ENCODE results near the gene TMEM54. TPM values are rescaled to one million over a fixed set of nuclear protein-coding genes. Genes with fewer than 3 reads are reported as not detected.

Gene TMEM54
- total RNA-seq, 1 donor from 2014 or later = 0.44 TPM

DNA sequence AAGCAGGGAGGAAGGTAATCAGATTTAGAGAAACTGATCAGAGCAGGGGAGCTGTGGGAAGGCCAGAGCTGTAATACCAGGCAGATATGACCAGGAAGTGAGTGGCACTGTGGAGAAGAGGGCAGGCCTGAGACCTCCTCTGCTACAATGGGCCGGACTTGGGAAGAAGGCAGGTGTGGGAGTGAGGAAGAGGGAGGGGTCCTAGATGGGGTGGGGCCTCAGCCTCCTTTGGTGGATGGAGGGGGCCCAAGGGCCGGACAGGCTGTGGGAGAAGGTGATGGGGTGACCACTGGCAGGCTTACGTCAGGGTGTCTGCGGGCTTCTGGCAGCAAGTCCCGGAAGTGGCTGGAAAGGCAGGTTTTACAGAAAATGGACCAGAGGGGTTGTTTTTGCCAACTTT is 19.9 kb downstream of the TMEM54 start:
- peaks cover 6% of the 10 kb centered on the region for H3K4me1 Mint-ChIP-seq
- H3K9me3 Mint-ChIP-seq = no peaks in the 10 kb centered on the region
- no peaks in the 10 kb centered on the region for H3K36me3 Mint-ChIP-seq (ENCODE audit: low read depth)
- CTCF ChIA-PET = interaction anchor here (1.0 kb wide), 1 partner anchor 16 kb away, joined by 3 read pairs; no protein-coding TSS in a partner anchor
- DNase-seq (no peak), ATAC-seq (ENCODE audit: low read depth) (no peak)
- TF ChIP-seq, protein P1, sequence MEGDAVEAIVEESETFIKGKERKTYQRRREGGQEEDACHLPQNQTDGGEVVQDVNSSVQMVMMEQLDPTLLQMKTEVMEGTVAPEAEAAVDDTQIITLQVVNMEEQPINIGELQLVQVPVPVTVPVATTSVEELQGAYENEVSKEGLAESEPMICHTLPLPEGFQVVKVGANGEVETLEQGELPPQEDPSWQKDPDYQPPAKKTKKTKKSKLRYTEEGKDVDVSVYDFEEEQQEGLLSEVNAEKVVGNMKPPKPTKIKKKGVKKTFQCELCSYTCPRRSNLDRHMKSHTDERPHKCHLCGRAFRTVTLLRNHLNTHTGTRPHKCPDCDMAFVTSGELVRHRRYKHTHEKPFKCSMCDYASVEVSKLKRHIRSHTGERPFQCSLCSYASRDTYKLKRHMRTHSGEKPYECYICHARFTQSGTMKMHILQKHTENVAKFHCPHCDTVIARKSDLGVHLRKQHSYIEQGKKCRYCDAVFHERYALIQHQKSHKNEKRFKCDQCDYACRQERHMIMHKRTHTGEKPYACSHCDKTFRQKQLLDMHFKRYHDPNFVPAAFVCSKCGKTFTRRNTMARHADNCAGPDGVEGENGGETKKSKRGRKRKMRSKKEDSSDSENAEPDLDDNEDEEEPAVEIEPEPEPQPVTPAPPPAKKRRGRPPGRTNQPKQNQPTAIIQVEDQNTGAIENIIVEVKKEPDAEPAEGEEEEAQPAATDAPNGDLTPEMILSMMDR (IDR thresholded peaks at IDR 0.05) = no peak
- H3K4me3 Mint-ChIP-seq = no peak overlapping the region
- intact Hi-C loops (cut with micrococcal nuclease) = no loop called here
- no peak overlapping the region for H3K27ac Mint-ChIP-seq
- POLR2A ChIA-PET = no interaction called here
- peaks cover 34% of the 10 kb centered on the region for H3K27me3 Mint-ChIP-seq

DNA sequence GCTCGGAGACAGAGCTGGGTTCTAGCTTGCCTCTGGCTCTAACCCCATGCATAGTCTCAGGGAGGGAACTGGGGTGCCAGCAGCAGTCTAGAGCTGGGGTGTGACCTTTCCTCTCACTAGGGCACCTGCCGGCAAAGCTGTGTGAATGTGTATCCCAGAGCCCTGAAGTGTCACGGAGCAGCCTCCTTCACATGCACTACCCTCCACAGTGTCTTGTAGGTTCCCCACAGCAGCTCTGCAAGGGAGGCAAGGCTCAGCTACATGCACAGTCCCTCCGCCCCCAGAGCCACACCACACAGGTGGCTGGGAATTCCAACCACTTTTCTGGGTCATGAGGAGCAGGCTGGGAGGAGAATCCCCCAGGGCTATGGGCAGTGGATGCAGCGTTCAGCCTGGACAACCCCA is 22.6 kb downstream of the TMEM54 start:
- peaks cover 8% of the 10 kb centered on the region for H3K4me1 Mint-ChIP-seq
- intact Hi-C loops (cut with micrococcal nuclease) = no loop called here
- H3K27ac Mint-ChIP-seq = no peak overlapping the region
- peaks cover 27% of the 10 kb centered on the region for H3K27me3 Mint-ChIP-seq
- ChIA-PET CTCF (interaction anchor here (0.9 kb wide), 1 partner anchor 209 kb away, joined by 3 read pairs; no protein-coding TSS in a partner anchor), POLR2A (interaction anchor here (0.6 kb wide), 1 partner anchor 239 kb away, joined by 3 read pairs; no protein-coding TSS in a partner anchor)
- DNase-seq (no peak), ATAC-seq (ENCODE audit: low read depth) (no peak)
- no peaks in the 10 kb centered on the region for H3K9me3 Mint-ChIP-seq
- H3K4me3 Mint-ChIP-seq = no peak overlapping the region
- TF ChIP-seq, protein P1 (IDR thresholded peaks at IDR 0.05) = no peak
- no peaks in the 10 kb centered on the region for H3K36me3 Mint-ChIP-seq (ENCODE audit: low read depth)

DNA sequence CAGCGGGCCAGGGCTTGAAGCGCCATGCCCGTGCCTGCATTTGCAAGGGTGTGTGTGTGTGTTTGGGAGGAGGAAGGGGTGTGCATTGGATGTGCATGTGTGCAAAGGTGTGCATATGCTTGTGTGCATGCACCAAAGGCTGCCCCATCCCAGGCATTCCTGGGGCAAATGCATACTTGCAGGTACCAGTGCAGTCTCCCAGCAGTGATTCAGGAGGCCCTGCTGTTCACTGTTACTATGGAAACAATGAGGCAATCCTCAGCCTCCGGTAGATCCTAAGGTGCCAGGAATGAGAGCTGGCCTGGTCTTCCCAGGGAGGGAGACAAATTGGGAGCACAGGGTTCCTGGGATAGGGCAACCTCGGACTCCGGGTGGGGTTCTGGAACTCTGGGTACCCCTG is 23.0 kb downstream of the TMEM54 start:
- ChIA-PET CTCF (interaction anchor here (0.9 kb wide), 1 partner anchor 209 kb away, joined by 3 read pairs; no protein-coding TSS in a partner anchor), POLR2A (no interaction called here)
- Mint-ChIP-seq H3K27ac (no peak overlapping the region), H3K9me3 (no peaks in the 10 kb centered on the region), H3K27me3 (peaks cover 23% of the 10 kb centered on the region), H3K4me3 (no peak overlapping the region), H3K36me3 (ENCODE audit: low read depth) (no peaks in the 10 kb centered on the region), H3K4me1 (peaks cover 8% of the 10 kb centered on the region)
- intact Hi-C loops (cut with micrococcal nuclease) = no loop called here
- TF ChIP-seq, protein P1 (IDR thresholded peaks at IDR 0.05) = no peak
- DNase-seq = no peak
- no peak for ATAC-seq (ENCODE audit: low read depth)

DNA sequence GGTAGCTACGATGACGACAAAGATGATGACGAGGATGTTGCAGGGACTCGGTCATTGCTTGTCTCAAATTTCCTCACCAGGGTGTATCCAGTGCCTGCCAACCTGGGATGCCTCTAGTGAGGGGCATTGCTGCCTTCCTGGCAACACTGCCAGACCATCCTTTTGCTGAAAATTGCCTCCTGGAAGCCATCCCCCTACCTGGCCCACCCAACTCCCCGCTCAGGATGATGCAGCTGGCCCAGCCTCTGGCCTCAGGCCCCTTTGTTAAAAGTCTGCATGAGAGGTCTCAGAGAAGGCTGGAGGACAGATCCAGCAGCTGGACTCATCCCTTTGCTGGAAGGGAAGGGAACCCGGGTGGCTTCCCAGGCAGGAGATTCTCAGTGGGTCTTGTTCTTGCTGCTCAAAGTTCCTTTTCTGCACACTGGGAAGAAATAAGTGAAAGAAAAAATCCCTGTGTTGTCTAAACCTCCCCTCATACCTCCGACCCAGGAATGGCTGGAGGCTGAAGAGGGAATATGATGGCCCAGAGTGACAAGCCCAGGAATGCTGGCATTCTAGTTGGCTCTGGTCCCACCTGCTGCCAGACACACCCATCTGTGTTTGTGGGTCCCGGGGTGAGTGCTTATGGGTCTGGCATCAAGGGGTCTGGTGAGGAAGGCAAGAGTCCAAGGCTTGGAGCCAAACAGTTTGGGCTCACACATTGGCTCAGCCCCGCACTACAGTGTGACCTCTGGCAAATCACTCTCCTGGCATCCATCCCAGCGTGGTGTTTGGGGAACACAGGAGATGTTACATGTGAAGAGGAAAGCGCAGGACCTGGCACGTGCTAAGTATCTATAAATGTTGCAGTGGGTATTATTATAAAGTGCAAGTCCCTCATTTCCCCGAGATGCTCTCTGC is 23.7 kb downstream of the TMEM54 start:
- Mint-ChIP-seq H3K4me1 (peaks cover 12% of the 10 kb centered on the region), H3K9me3 (no peaks in the 10 kb centered on the region), H3K4me3 (no peak overlapping the region), H3K27me3 (peaks cover 26% of the 10 kb centered on the region), H3K36me3 (ENCODE audit: low read depth) (no peaks in the 10 kb centered on the region), H3K27ac (no peak overlapping the region)
- intact Hi-C loops (cut with micrococcal nuclease) = no loop called here
- CTCF ChIA-PET = interaction anchor here (2.0 kb wide), 1 partner anchor 209 kb away, joined by 7 read pairs; no protein-coding TSS in a partner anchor
- POLR2A ChIA-PET = no interaction called here
- TF ChIP-seq, protein P1 (IDR thresholded peaks at IDR 0.05) = no peak
- ATAC-seq (ENCODE audit: low read depth) (no peak), DNase-seq (no peak)

Data from activated B cell treated with CpG ODN at 0.5 μM for 24 hours (primary cell).